Spleen (tissue), 7 donors: ENCODE measurements around the gene RHOBTB3.

Experiments used
- POLR2A ChIP-seq, 3 donors: fragments of 450-650 bp; IDR thresholded peaks; one replicate each; pipeline ENCODE4 v1.5.1; 2017; ENCODE audit warnings: antibody characterized with exemption in 3 of 3, mild to moderate bottlenecking in 1 of 3
- POLR2AphosphoS5 ChIP-seq, 3 donors: sonication (generic); formaldehyde crosslinking; IDR thresholded peaks; one replicate each; pipeline ENCODE4 v1.5.1; 2017; ENCODE audit warnings: antibody characterized with exemption in 3 of 3
- TF ChIP-seq, protein P1 (sequence below), 11 experiments: fragments of 200-600 bp in 7 of 11; fragments of 450-650 bp in 4 of 11; sonication (generic) in 4 of 11; IDR thresholded peaks in 8 of 11; conservative IDR thresholded peaks in 3 of 11; 1 replicate in 7 of 11; 2 replicates in 4 of 11; pipeline versions ENCODE4 v1.4.0 to v1.8.0; 2016 to 2021; ENCODE audit warnings: antibody characterized with exemption in 11 of 11, inconsistent platforms in 4 of 11, mild to moderate bottlenecking in 1 of 11
- donor health status: DM: no; HTN: no; CAD: no; lungs with moderate emphysema.
- donor health status: DM: no; HTN: no; CAD: no.
- donor health status: DM: no; HTN: no; CAD: no.

DNA sequence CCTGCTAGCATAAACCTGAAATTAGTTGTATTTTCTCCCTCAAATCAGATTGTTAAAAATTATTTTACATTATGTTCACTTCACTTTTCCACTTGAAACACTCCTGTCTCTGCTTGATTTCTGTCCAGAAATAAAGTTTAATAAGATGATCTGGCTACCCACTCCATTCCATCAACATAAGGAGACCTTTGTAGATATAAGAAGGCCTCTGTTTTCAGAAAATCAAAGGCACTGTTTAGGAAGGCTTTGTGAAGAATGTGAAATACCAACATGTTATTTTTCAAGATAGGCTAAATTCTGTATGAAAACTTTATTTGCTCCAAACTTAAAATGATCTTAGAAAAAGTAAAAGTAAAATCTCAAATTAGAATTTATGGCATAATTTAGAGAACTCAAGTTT is 15.1 kb downstream of the RHOBTB3 start:
- TF ChIP-seq, protein P1, sequence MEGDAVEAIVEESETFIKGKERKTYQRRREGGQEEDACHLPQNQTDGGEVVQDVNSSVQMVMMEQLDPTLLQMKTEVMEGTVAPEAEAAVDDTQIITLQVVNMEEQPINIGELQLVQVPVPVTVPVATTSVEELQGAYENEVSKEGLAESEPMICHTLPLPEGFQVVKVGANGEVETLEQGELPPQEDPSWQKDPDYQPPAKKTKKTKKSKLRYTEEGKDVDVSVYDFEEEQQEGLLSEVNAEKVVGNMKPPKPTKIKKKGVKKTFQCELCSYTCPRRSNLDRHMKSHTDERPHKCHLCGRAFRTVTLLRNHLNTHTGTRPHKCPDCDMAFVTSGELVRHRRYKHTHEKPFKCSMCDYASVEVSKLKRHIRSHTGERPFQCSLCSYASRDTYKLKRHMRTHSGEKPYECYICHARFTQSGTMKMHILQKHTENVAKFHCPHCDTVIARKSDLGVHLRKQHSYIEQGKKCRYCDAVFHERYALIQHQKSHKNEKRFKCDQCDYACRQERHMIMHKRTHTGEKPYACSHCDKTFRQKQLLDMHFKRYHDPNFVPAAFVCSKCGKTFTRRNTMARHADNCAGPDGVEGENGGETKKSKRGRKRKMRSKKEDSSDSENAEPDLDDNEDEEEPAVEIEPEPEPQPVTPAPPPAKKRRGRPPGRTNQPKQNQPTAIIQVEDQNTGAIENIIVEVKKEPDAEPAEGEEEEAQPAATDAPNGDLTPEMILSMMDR (IDR thresholded peaks at IDR 0.05 in 8 of 11, conservative IDR thresholded peaks at IDR 0.05 in 3 of 11) = no peak
- TF ChIP-seq POLR2A (IDR thresholded peaks at IDR 0.05) (no peak), POLR2AphosphoS5 (IDR thresholded peaks at IDR 0.05) (no peak)
